DND-41 (cell line): Measurements from ENCODE around the gene POLG2.

ENCODE experiments used
- CTCF ChIP-seq: IDR thresholded peaks from 2 replicates; pipeline ENCODE4 v1.5.1; 2012; ENCODE audit warnings: borderline replicate concordance, low read length, moderate library complexity, mild to moderate bottlenecking; ENCODE audit not compliant: poor library complexity, severe bottlenecking; ENCODE audit errors: extremely low read depth
- EZH2 ChIP-seq: IDR thresholded peaks from 3 replicates; pipeline ENCODE4 v1.6.1; 2012; ENCODE audit warnings: borderline replicate concordance, low read depth, mild to moderate bottlenecking, moderate library complexity, low read length, inconsistent platforms; ENCODE audit not compliant: severe bottlenecking

GRCh38 chr17:64520359-64520758 lies 23.5 kb upstream of the POLG2 start:
- TF ChIP-seq EZH2 (no peak), CTCF (no peak)
